Activated T-cell treated with anti-CD3 and anti-CD28 coated beads for 48 hours (primary cell): ENCODE data around the gene DUSP15.
"Not testable (repeated sequence)": the region's sequence is repeated elsewhere in the genome, so short reads cannot be mapped to it uniquely, and the experiment has no call there.

Experiments used
- DNase-seq: peaks from one replicate; pipeline ENCODE4 v3.0.0-alpha.2; 2020; ENCODE audit warnings: low read depth

Gene DUSP15

GRCh38 chr20:31822421-31823330 lies 47.7 kb downstream of the DUSP15 start:
- peak; percentile 70 for DNase-seq

GRCh38 chr20:31821427-31821826 lies 48.9 kb downstream of the DUSP15 start:
- DNase-seq = no peak

GRCh38 chr20:31820228-31820627 lies 50.1 kb downstream of the DUSP15 start:
- no peak for DNase-seq

GRCh38 chr20:31819083-31819784 lies 51.1 kb downstream of the DUSP15 start, which contains the start of gene MYLK2:
MYLK2 (plus strand) TSS chr20:31819356; CDS start chr20:31819581, 225 bp downstream.
- DNase-seq = no peak

- no peak for DNase-seq
These were observed 51.9 kb downstream of the DUSP15 start for GRCh38 chr20:31818376-31818908.

GRCh38 chr20:31817461-31817860 lies 52.9 kb downstream of the DUSP15 start:
- DNase-seq = no peak

GRCh38 chr20:31816221-31816620 lies 54.1 kb downstream of the DUSP15 start:
- no peak for DNase-seq

- no peak for DNase-seq
These were observed 54.7 kb downstream of the DUSP15 start for GRCh38 chr20:31815408-31816188.

- not testable (repeated sequence) for DNase-seq
These were observed 56.2 kb downstream of the DUSP15 start for GRCh38 chr20:31814142-31814541.

GRCh38 chr20:31813611-31814010 lies 56.7 kb downstream of the DUSP15 start:
- no peak for DNase-seq

- no peak for DNase-seq
These were observed 58.3 kb downstream of the DUSP15 start for GRCh38 chr20:31811796-31812728.

GRCh38 chr20:31811198-31811597 lies 59.1 kb downstream of the DUSP15 start:
- no peak for DNase-seq
